Hepatocyte (in vitro differentiated cells): Measurements from ENCODE around the gene PRSS48. TPM values are rescaled to one million over a fixed set of nuclear protein-coding genes. Genes with fewer than 3 reads are reported as not detected.

Experiments
- DNase-seq: peaks from one replicate; pipeline ENCODE4 v3.0.0-alpha.2; 2016; ENCODE audit warnings: low spot score
- H2AFZ ChIP-seq: fragments of 200-600 bp; sonication (generic); 2 replicates; pipeline ENCODE4 v1.6.0; 2016; ENCODE audit warnings: antibody characterized with exemption, mild to moderate bottlenecking
- H3K27ac ChIP-seq: fragments of 200-600 bp; sonication (generic); 2 replicates; pipeline ENCODE4 v1.5.1; 2016; ENCODE audit warnings: mild to moderate bottlenecking
- H3K27me3 ChIP-seq: fragments of 200-600 bp; sonication (generic); 2 replicates; pipeline ENCODE4 v1.6.1; 2016
- H3K36me3 ChIP-seq: fragments of 200-600 bp; sonication (generic); replicated peaks from 2 replicates; pipeline ENCODE4 v1.5.1; 2016; ENCODE audit warnings: low read depth; ENCODE audit not compliant: insufficient read depth
- H3K4me1 ChIP-seq: fragments of 200-600 bp; sonication (generic); 2 replicates; pipeline ENCODE4 v1.5.1; 2016; ENCODE audit warnings: mild to moderate bottlenecking, moderate library complexity; ENCODE audit not compliant: insufficient read depth
- H3K4me2 ChIP-seq: fragments of 200-600 bp; sonication (generic); 2 replicates; pipeline ENCODE4 v1.6.0; 2016
- H3K4me3 ChIP-seq: fragments of 200-600 bp; sonication (generic); 2 replicates; pipeline ENCODE4 v1.5.1; 2016; ENCODE audit warnings: mild to moderate bottlenecking
- H3K79me2 ChIP-seq: fragments of 200-600 bp; sonication (generic); 2 replicates; pipeline ENCODE4 v1.6.0; 2017; ENCODE audit warnings: mild to moderate bottlenecking
- H3K9me2 ChIP-seq: fragments of 200-600 bp; sonication (generic); replicated peaks from 2 replicates; pipeline ENCODE4 v1.6.0; 2017; ENCODE audit warnings: mild to moderate bottlenecking; ENCODE audit not compliant: insufficient read depth
- H3K9me3 ChIP-seq: fragments of 200-600 bp; sonication (generic); 2 replicates; pipeline ENCODE4 v1.5.1; 2016; ENCODE audit warnings: low read depth, mild to moderate bottlenecking
- H4K20me1 ChIP-seq: fragments of 200-600 bp; sonication (generic); 2 replicates; pipeline ENCODE4 v1.6.0; 2016; ENCODE audit warnings: mild to moderate bottlenecking; ENCODE audit not compliant: insufficient read depth, poor library complexity, severe bottlenecking
- CTCF ChIP-seq: fragments of 200-600 bp; sonication (generic); IDR thresholded peaks from 2 replicates; pipeline ENCODE4 v1.5.1; 2016; ENCODE audit warnings: antibody characterized with exemption, mild to moderate bottlenecking; ENCODE audit not compliant: poor library complexity
- EZH2 ChIP-seq: fragments of 200-600 bp; sonication (generic); IDR thresholded peaks from 2 replicates; pipeline ENCODE4 v1.6.1; 2016; ENCODE audit warnings: antibody characterized with exemption, mild to moderate bottlenecking, borderline replicate concordance
- EZH2phosphoT487 ChIP-seq: fragments of 200-600 bp; sonication (generic); IDR thresholded peaks from one replicate; pipeline ENCODE4 v1.6.1; 2018; ENCODE audit warnings: antibody characterized with exemption, mild to moderate bottlenecking, low read depth, moderate library complexity; ENCODE audit not compliant: unreplicated experiment, severe bottlenecking
- WGBS: methylation state at CpG from one replicate; pipeline ENCODE4 v1.1.6; 2016; ENCODE audit warnings: low lambda C conversion rate; ENCODE audit errors: missing lambda C conversion rate; 5-methylcytosine and 5-hydroxymethylcytosine counted together
- polyA plus RNA-seq: library from polyadenylated mRNA; unstranded; fragments of >200 nt; fragmentation: Nextera tagmentation; extraction: Ambion mirVana; gene quantifications from 2 replicates; pipeline ENCODE4 v1.2.1, GENCODE V29; 2016
- small RNA-seq: library from RNA; depleted of rRNA; stranded (forward); fragments of <200 nt; gene quantifications from one replicate; pipeline ENCODE3, GENCODE V24; 2014
- total RNA-seq: library from RNA; depleted of rRNA; stranded (reverse); fragments of >200 nt; gene quantifications from 2 replicates; pipeline ENCODE4 v1.2.3, GENCODE V29; 2014

PRSS48 gene
- total and polyA plus RNA-seq, 2 experiments from 2014 or later: 0.79 TPM; not detected in 1

- Histone ChIP-seq H3K9me2 (no peaks in the 10 kb centered on the region), H3K79me2 (no peaks in the 10 kb centered on the region), H3K27me3 (no peaks in the 10 kb centered on the region), H2AFZ (no peak overlapping the region), H3K4me3 (no peak overlapping the region), H4K20me1 (no peaks in the 10 kb centered on the region), H3K4me2 (peak overlapping the region; percentile 8), H3K27ac (peak overlapping the region; percentile 79), H3K9me3 (no peaks in the 10 kb centered on the region), H3K4me1 (peaks cover 14% of the 10 kb centered on the region), H3K36me3 (no peaks in the 10 kb centered on the region)
- TF ChIP-seq EZH2: no peak
- no peak for TF ChIP-seq CTCF
- TF ChIP-seq EZH2phosphoT487: no peak
- 51% methylated on average over 5 of the region's 5 CpGs for WGBS
- DNase-seq: peak; percentile 55
Observed at GRCh38 chr4:151340751-151341385, 63.9 kb downstream of the PRSS48 start.

Small RNA genes lying within 50 kb of the gene (small RNA-seq; reads per million reads assigned to genes)
- gene AC104819.2: not detected
- gene RNU6-1282P: not detected

Other genes with a start within 250 kb of the PRSS48 start
- gene RPS3A, start 177.5 kb upstream of the PRSS48 start, total RNA-seq: 4,013 and 4,409 TPM in 2 replicates
- 732 and 755 TPM in 2 replicates for gene RPS3A, start 177.5 kb upstream of the PRSS48 start, polyA plus RNA-seq
- 54.7 and 61.6 TPM in 2 replicates for gene SH3D19, start 48.4 kb downstream of the PRSS48 start, total RNA-seq
- gene SH3D19, start 48.4 kb downstream of the PRSS48 start, polyA plus RNA-seq: 28.2 and 31.9 TPM in 2 replicates
- gene FHIP1A, start 132.0 kb downstream of the PRSS48 start, total RNA-seq: 7.1 and 21.7 TPM in 2 replicates
- gene FHIP1A, start 132.0 kb downstream of the PRSS48 start, polyA plus RNA-seq: 1.8 and 2.0 TPM in 2 replicates